Smooth muscle cell (in vitro differentiated cells): ENCODE data around the gene CACNA2D3. TPM values are rescaled to one million over a fixed set of nuclear protein-coding genes. Genes with fewer than 3 reads are reported as not detected.

Source experiments
- DNase-seq: peaks from one replicate; lab custom pipeline; 2025; ENCODE audit not compliant: unreplicated experiment; lab: John Stamatoyannopoulos, UW
- H2AFZ ChIP-seq: fragments of 200-600 bp; sonication (generic); 2 replicates; pipeline ENCODE4 v1.6.0; 2016; ENCODE audit warnings: antibody characterized with exemption, low read depth, mild to moderate bottlenecking
- H3F3A ChIP-seq: fragments of 200-600 bp; sonication (generic); 2 replicates; pipeline ENCODE4 v1.6.0; 2017; ENCODE audit warnings: antibody characterized with exemption, low read depth
- H3K27ac ChIP-seq: fragments of 200-600 bp; sonication (generic); 2 replicates; pipeline ENCODE4 v1.5.1; 2016; ENCODE audit warnings: low read depth, mild to moderate bottlenecking
- H3K27me3 ChIP-seq: fragments of 200-600 bp; sonication (generic); 2 replicates; pipeline ENCODE4 v1.6.1; 2016; ENCODE audit warnings: low read depth, mild to moderate bottlenecking
- H3K36me3 ChIP-seq: fragments of 200-600 bp; sonication (generic); 2 replicates; pipeline ENCODE4 v1.5.1; 2016; ENCODE audit warnings: low read depth
- H3K4me1 ChIP-seq: fragments of 200-600 bp; sonication (generic); 2 replicates; pipeline ENCODE4 v1.5.1; 2016; ENCODE audit warnings: low read depth
- H3K4me2 ChIP-seq: fragments of 200-600 bp; sonication (generic); 2 replicates; pipeline ENCODE4 v1.6.0; 2016; ENCODE audit warnings: mild to moderate bottlenecking
- H3K4me3 ChIP-seq: fragments of 200-600 bp; sonication (generic); 2 replicates; pipeline ENCODE4 v1.5.1; 2016; ENCODE audit warnings: mild to moderate bottlenecking
- H3K79me2 ChIP-seq: fragments of 200-600 bp; sonication (generic); 2 replicates; pipeline ENCODE4 v1.6.0; 2016; ENCODE audit warnings: low read depth, mild to moderate bottlenecking
- H3K9ac ChIP-seq: fragments of 200-600 bp; sonication (generic); 2 replicates; pipeline ENCODE4 v1.6.0; 2016; ENCODE audit warnings: low read depth
- H3K9me3 ChIP-seq: fragments of 200-600 bp; sonication (generic); replicated peaks from 2 replicates; pipeline ENCODE4 v1.5.1; 2016; ENCODE audit warnings: low read depth
- H4K20me1 ChIP-seq: fragments of 200-600 bp; sonication (generic); 2 replicates; pipeline ENCODE4 v1.6.0; 2016; ENCODE audit warnings: low read depth
- CTCF ChIP-seq: fragments of 200-600 bp; sonication (generic); IDR thresholded peaks from 2 replicates; pipeline ENCODE4 v1.5.1; 2017; ENCODE audit warnings: borderline replicate concordance, mild to moderate bottlenecking, antibody characterized with exemption; ENCODE audit not compliant: insufficient read depth, poor library complexity, severe bottlenecking
- WGBS: methylation state at CpG from one replicate; pipeline ENCODE4 v1.1.7; 2016; ENCODE audit warnings: low lambda C conversion rate; 5-methylcytosine and 5-hydroxymethylcytosine counted together
- polyA plus RNA-seq: library from polyadenylated mRNA; unstranded; fragments of >200 nt; fragmentation: Nextera tagmentation; extraction: Ambion mirVana; gene quantifications from 2 replicates; pipeline ENCODE4 v1.2.1, GENCODE V29; 2016
- total RNA-seq: library from RNA; depleted of rRNA; stranded (reverse); fragments of >200 nt; gene quantifications from 2 replicates; pipeline ENCODE4 v1.2.3, GENCODE V29; 2014

CACNA2D3 gene
- total and polyA plus RNA-seq, 2 experiments from 2014 or later = 0.15 to 0.90 TPM

GRCh38 chr3:54243056-54243931 lies 120.9 kb downstream of the CACNA2D3 start:
- Histone ChIP-seq H3K36me3 (no peaks in the 10 kb centered on the region), H3K9me3 (no peaks in the 10 kb centered on the region), H3K9ac (no peak overlapping the region), H3K27ac (no peak overlapping the region), H4K20me1 (no peaks in the 10 kb centered on the region), H3F3A (no peaks in the 10 kb centered on the region), H3K4me2 (no peak overlapping the region), H3K4me3 (no peak overlapping the region), H3K27me3 (peaks cover 10% of the 10 kb centered on the region), H2AFZ (no peak overlapping the region), H3K79me2 (no peaks in the 10 kb centered on the region), H3K4me1 (no peaks in the 10 kb centered on the region)
- no peak for DNase-seq
- 87% methylated on average over 13 of the region's 13 CpGs for WGBS
- TF ChIP-seq CTCF = no peak

- H3K27ac ChIP-seq = no peak overlapping the region
- WGBS = 95% methylated on average over 8 of the region's 8 CpGs
Observed at GRCh38 chr3:54243960-54244682, 121.8 kb downstream of the CACNA2D3 start.

GRCh38 chr3:54251705-54252104 lies 129.4 kb downstream of the CACNA2D3 start:
- Histone ChIP-seq H3F3A (no peaks in the 10 kb centered on the region), H3K27ac (no peak overlapping the region), H3K4me3 (no peak overlapping the region), H3K79me2 (no peaks in the 10 kb centered on the region), H4K20me1 (no peaks in the 10 kb centered on the region), H3K4me1 (no peaks in the 10 kb centered on the region), H2AFZ (no peak overlapping the region), H3K27me3 (peaks cover 24% of the 10 kb centered on the region), H3K4me2 (no peak overlapping the region), H3K36me3 (no peaks in the 10 kb centered on the region), H3K9me3 (no peaks in the 10 kb centered on the region), H3K9ac (no peak overlapping the region)
- no peak for TF ChIP-seq CTCF
- DNase-seq = no peak
- WGBS = 91% methylated on average over 3 of the region's 3 CpGs

More at GRCh38 chr3:54243960-54244682, 121.8 kb downstream of the CACNA2D3 start:
- no peaks in the 10 kb centered on the region for H3K79me2 ChIP-seq
- H4K20me1 ChIP-seq = no peaks in the 10 kb centered on the region
- H3K36me3 ChIP-seq = no peaks in the 10 kb centered on the region
- no peaks in the 10 kb centered on the region for H3F3A ChIP-seq
- H3K27me3 ChIP-seq = peaks cover 9% of the 10 kb centered on the region
- TF ChIP-seq CTCF = no peak
- H3K4me2 ChIP-seq = no peak overlapping the region
- no peaks in the 10 kb centered on the region for H3K9me3 ChIP-seq
- no peak overlapping the region for H3K4me3 ChIP-seq
- DNase-seq = no peak
- no peak overlapping the region for H3K9ac ChIP-seq
- no peaks in the 10 kb centered on the region for H3K4me1 ChIP-seq
- H2AFZ ChIP-seq = no peak overlapping the region
